Measurements from ENCODE around the gene SRBD1.
A peak's percentile ranks its signal among the peaks of the same experiment; 100 is the strongest.

SRBD1 gene

DNA sequence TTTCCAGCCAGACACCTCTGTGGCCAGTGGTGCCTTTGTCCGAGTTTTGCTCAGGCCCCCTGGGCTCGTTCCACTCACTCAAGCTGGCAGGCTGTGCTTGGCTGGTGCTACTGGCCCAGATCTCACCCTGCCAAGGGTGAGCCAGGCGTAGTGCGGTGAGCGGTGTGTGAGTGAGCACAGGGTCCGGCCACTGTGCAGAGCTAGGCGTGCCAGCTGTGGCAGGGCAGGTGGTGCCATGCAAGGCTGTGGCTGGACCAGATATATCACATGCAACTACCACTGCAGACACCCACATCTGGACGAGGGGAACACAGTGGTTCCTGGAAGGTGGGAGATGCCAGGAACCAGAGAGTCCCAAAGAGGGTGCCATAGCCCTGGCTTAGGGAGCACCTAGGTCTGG is 70.1 kb downstream of the SRBD1 start:
- DNase-seq, result no peak

DNA sequence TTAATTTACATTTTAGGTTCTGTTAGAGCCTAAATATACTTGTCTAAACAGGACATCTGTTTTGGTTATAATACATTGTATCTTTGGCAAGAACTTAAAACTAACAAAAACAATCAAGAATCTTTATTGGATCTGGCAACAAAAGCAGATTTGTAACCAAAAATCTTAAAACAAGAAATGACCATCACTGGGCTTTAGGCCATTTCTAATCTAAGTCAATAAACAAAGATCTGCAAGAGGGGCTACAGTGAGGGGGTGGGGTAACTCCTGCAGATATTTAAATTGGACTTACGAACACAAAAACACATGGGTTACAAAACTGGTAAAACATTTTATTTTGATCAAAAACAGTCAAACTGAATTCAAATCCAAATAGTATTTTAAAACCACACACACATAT is 77.3 kb downstream of the SRBD1 start:
- no peak for DNase-seq

- DNase-seq, result no peak
These were observed 78.9 kb downstream of the SRBD1 start for GRCh38 chr2:45532181-45532580.

DNA sequence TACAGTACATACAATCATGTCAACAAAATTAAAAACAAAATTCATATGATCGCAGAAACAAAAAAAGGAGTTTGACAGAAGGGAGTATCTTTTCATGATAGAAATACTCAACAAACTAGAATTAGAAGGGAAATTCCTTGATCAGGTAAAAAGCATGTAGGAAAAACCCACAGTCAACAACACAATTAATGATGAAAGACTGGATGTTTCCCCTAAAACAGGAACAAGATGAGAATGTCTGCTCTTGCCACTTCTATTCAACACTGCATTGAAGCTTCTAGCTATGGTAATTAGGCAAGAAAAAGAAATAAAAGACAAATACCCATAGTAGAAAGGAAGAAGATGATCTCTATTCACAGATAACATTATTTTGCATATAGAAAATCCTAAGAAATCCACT is 87.1 kb downstream of the SRBD1 start:
- DNase-seq, result no peak

- no peak for DNase-seq
These were observed 92.5 kb downstream of the SRBD1 start for GRCh38 chr2:45518546-45518945.

GRCh38 chr2:45510701-45511420 is 100.2 kb downstream of the SRBD1 start:
- no peak for DNase-seq

DNA sequence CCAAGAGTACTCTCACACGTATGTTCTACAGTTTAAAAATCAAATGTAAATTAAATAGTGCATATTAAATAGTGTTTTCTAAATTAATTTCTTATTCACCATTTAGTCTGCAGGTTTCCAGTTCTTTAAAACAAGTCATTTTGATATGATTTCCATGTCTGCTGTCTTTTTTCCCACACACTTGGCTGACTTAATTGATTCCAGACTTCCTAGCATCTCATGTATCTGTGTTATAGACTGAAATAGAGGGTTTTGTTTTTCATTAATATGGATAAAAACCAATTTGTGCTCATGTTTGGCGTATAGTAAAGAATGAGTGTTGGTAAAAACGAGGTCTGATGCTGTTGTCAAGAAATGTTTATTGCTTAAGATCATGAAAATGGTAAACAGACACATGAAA is 104.3 kb downstream of the SRBD1 start:
- DNase-seq, result no peak

GRCh38 chr2:45505138-45505537 is 105.9 kb downstream of the SRBD1 start:
- DNase-seq, result no peak

DNA sequence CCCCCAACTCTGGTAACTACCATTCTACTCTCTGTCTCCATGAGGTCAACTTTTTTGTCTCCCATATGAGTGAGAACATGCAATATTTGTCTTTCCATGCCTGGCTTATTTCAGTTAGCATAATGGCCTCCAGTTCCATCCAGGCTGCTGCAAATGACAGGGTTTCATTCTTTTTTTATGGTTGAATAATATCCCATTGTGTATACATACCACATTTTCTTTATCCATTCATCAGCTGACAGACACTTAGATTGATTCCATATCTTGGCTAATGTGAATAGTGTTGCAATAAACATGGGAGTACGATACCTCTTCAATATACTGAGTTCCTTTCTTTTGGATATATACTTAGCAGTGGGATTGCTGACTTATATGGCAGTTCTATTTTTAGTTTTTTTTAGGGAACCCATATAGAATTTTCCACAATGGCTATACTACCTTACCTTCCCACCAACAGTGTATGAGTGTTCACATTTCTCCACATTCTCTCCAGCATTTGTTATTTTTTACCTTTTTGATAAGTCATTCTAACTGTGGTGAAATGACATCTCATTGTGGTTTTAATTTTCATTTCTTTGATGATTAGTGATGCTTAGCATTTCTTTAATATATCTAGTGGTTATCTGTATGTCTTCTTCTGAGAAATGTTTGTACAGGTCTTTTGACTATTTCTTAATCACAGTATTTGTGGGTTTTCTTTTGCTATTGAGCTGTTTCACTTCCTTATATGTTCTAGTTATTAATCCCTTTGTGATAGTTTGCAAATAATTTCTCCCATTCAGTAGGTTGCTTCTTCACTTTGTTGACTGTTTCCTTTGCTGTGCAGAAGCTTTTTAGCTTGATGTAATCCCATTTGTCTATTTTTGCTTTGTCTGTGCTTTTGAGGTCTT is 112.2 kb downstream of the SRBD1 start:
- no peak for DNase-seq

DNA sequence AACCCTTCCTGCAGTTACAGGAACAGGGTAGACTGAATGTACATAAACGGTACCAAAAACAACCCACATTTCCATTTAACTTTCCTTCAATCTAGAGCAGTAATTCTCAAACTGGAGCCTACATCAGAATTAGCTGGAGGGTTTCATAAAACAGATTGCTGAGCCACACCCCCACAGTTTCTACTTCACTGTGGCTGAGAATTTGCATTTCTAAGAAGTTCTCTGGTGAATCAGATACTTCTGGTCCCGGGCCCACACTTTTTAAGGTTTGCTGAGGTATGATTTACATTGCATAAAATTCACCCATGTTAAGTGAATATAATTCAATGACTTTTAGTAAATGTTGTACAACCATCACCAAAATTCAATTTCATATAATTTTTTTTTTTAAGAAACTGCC is 113.7 kb downstream of the SRBD1 start:
- DNase-seq, result peak; percentile 28 to 32

DNA sequence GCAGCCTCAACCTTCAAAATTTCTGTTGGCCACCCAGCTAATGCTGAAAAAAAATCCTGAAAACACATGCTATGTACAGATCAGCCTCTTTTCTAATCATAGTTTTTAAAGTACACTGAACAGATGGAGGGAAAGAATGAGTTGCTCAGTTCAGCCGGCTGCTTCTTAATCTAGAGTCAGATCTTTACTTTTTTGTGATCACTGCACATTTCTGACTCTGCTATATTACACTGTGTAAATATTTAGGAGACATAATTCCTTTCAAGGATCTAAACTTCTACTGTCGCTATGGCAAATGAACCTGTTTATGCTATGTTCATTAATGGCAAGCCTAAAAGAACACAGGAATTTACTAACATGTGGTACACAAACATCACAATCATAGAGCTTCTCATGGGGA is 114.2 kb downstream of the SRBD1 start:
- DNase-seq, result no peak

DNA sequence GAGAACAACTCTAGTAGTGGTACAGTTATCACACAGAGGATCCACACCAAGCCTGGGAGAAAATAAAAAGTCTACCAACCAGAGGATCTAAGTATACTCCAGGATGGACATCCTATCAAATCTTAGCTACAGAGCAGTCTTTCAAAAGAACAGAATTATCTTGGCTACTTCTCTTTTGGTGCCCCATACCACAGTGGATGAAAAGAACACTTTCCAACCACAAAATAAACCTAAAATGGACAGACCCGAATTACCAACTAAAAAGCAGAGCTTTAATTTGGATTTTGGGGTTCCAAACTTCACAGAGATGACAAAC is 116.1 kb downstream of the SRBD1 start:
- DNase-seq, result no peak

DNA sequence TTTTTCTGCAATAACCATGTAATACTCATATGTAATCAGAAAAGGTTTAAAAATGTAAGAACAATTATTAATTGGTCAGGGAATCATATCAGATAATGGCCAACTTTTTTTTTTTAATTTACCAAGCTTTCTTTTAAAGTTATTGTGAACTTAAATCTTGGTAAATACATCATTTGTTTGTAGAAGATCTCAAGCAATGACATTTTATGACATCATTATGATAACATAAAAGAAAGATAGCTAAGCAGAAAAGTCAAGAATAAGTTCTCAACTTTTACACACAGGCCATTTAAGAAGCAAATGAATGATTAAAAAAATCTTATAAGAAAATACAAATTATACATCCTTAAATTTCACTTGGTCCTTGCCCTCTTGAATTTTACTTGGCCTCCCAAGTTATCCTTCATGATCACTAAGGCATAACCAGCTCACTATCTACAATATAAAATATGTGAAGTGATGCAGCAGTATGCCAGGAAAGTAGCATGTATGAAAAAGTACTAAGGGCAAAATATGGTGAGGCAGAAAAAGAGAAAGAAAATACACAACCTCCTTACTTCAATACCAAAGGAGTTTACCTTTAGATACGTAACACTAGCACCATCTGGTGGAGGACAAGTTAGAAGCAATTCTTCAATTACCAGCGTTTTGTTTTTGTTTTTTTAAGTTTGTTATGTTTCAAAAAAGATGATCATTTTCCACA is 116.6 kb downstream of the SRBD1 start:
- DNase-seq, result peak in 1 of 2 donors; percentile 8

- no peak for DNase-seq
These were observed 126.1 kb downstream of the SRBD1 start for GRCh38 chr2:45484965-45485364.

- DNase-seq, result no peak
These were observed 127.1 kb downstream of the SRBD1 start for GRCh38 chr2:45483997-45484396.

DNA sequence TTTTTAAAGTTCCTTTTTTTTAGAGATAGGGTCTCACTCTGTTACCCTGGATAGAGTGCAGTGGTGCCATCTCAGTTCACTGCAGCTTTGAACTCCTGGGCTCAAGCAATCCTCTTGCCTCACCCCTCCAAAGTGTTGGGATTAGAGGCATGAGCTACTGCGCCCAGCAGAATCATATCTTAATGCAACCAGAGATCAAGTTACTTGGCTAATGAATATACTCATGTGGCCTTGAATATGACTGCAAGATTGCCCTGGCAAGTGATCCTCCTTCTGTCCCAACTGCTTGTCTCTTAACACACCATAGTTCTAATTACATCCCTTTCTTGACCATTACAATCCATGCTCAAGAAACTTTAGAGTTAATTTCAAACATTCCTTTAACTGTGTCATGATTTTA is 133.5 kb downstream of the SRBD1 start:
- DNase-seq, result no peak

DNA sequence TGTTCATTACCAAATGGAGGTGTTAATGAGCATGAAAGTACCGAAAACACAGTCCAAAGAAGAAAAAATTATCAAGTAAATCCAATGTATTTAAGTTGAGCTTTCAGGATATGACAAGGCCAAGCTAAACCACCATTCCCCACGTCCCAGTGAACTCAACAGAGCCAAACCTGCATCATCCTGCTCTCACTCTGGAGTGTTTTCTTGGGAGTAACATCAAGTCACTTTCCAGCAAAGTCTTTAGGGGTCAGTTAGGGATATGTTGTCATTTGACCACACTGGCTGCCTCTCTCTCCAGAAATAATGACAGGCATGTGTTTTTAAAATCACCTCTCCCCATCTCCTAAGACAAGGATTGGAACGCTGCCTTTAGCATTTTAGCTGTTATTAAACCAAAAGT is 140.5 kb downstream of the SRBD1 start:
- no peak for DNase-seq

- DNase-seq, result no peak
These were observed 141.6 kb downstream of the SRBD1 start for GRCh38 chr2:45469314-45470099.

GRCh38 chr2:45468279-45468678 is 142.8 kb downstream of the SRBD1 start:
- no peak for DNase-seq

GRCh38 chr2:45466053-45466452 is 145.0 kb downstream of the SRBD1 start:
- DNase-seq, result no peak

DNA sequence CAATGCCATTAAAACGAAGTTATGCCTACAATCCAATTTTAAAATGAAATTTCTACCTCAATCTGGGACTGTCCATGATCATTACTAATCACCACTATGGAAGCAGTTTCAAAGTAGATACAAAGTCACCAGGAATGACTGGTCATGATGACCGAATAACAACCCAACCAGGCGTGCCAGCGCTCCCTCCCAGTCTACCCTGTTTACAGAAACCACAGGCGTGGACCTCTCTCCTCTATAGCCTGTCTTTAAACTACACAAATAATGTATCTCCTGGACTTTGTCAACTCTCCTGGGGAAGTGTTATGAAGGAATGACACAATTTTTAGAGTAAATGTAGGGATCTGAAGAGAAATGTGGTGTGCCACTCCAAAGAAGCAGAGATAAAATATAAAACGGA is 150.2 kb downstream of the SRBD1 start:
- DNase-seq, result no peak

- DNase-seq, result no peak
These were observed 151.2 kb downstream of the SRBD1 start for GRCh38 chr2:45459860-45460259.

GRCh38 chr2:45458909-45459563 is 152.0 kb downstream of the SRBD1 start:
- no peak for DNase-seq

Measured in stimulated activated CD4-positive, alpha-beta T cell treated with anti-CD3 and anti-CD28 coated beads, Interleukin-2, amount 100 ng/mL, for 48 hours (primary cell).